ENCODE measurements around the gene AUTS2.

AUTS2 gene

GRCh38 chr7:69813637-69814240, 215.5 kb downstream of the AUTS2 start:
- DNase-seq (ENCODE audit: low read depth in 2 of 2, low spot score in 1 of 2), result no peak

GRCh38 chr7:69814421-69814962, 216.2 kb downstream of the AUTS2 start:
- no peak for DNase-seq (ENCODE audit: low read depth in 2 of 2, low spot score in 1 of 2)

GRCh38 chr7:69816501-69816900, 218.2 kb downstream of the AUTS2 start:
- no peak for DNase-seq (ENCODE audit: low read depth in 2 of 2, low spot score in 1 of 2)

GRCh38 chr7:69817121-69817520, 218.8 kb downstream of the AUTS2 start:
- no peak for DNase-seq (ENCODE audit: low read depth in 2 of 2, low spot score in 1 of 2)

GRCh38 chr7:69817841-69818635, 219.8 kb downstream of the AUTS2 start:
- DNase-seq (ENCODE audit: low read depth in 2 of 2, low spot score in 1 of 2), result no peak

- no peak for DNase-seq (ENCODE audit: low read depth in 2 of 2, low spot score in 1 of 2)
These were observed 220.5 kb downstream of the AUTS2 start for GRCh38 chr7:69818636-69819332.

GRCh38 chr7:69819333-69819705, 221.0 kb downstream of the AUTS2 start:
- no peak for DNase-seq (ENCODE audit: low read depth in 2 of 2, low spot score in 1 of 2)

GRCh38 chr7:69820479-69821192, 222.4 kb downstream of the AUTS2 start:
- DNase-seq (ENCODE audit: low read depth in 2 of 2, low spot score in 1 of 2), result no peak

- no peak for DNase-seq (ENCODE audit: low read depth in 2 of 2, low spot score in 1 of 2)
These were observed 224.1 kb downstream of the AUTS2 start for GRCh38 chr7:69822386-69822785.

GRCh38 chr7:69823151-69823744, 225.0 kb downstream of the AUTS2 start:
- no peak for DNase-seq (ENCODE audit: low read depth in 2 of 2, low spot score in 1 of 2)

GRCh38 chr7:69825113-69825972, 227.1 kb downstream of the AUTS2 start:
- DNase-seq (ENCODE audit: low read depth in 2 of 2, low spot score in 1 of 2), result no peak

- no peak for DNase-seq (ENCODE audit: low read depth in 2 of 2, low spot score in 1 of 2)
These were observed 228.0 kb downstream of the AUTS2 start for GRCh38 chr7:69826283-69826682.

GRCh38 chr7:69827140-69827539, 228.9 kb downstream of the AUTS2 start:
- DNase-seq (ENCODE audit: low read depth in 2 of 2, low spot score in 1 of 2), result no peak

GRCh38 chr7:69827558-69827957, 229.3 kb downstream of the AUTS2 start:
- DNase-seq (ENCODE audit: low read depth in 2 of 2, low spot score in 1 of 2), result no peak

GRCh38 chr7:69832356-69832755, 234.1 kb downstream of the AUTS2 start:
- DNase-seq (ENCODE audit: low read depth in 2 of 2, low spot score in 1 of 2), result no peak

GRCh38 chr7:69833964-69834363, 235.7 kb downstream of the AUTS2 start:
- no peak for DNase-seq (ENCODE audit: low read depth in 2 of 2, low spot score in 1 of 2)

- DNase-seq (ENCODE audit: low read depth in 2 of 2, low spot score in 1 of 2), result no peak
These were observed 238.4 kb downstream of the AUTS2 start for GRCh38 chr7:69836702-69837101.

- DNase-seq (ENCODE audit: low read depth in 2 of 2, low spot score in 1 of 2), result no peak
These were observed 239.3 kb downstream of the AUTS2 start for GRCh38 chr7:69837387-69838068.

- DNase-seq (ENCODE audit: low read depth in 2 of 2, low spot score in 1 of 2), result no peak
These were observed 241.5 kb downstream of the AUTS2 start for GRCh38 chr7:69839782-69840181.
